Ramos (cell line): ENCODE data around the gene OTOGL.
"Not testable (repeated sequence)": the region's sequence is repeated elsewhere in the genome, so short reads cannot be mapped to it uniquely, and the experiment has no call there.

Experiments
- in situ Hi-C: fragments of 300-500 bp; cut with MboI; formaldehyde crosslinking; loops from one replicate; pipeline ENCODE4 v1.14.3; 2022; ENCODE audit warnings: low sequenced_read_pairs; ENCODE audit not compliant: unreplicated experiment

OTOGL gene

DNA sequence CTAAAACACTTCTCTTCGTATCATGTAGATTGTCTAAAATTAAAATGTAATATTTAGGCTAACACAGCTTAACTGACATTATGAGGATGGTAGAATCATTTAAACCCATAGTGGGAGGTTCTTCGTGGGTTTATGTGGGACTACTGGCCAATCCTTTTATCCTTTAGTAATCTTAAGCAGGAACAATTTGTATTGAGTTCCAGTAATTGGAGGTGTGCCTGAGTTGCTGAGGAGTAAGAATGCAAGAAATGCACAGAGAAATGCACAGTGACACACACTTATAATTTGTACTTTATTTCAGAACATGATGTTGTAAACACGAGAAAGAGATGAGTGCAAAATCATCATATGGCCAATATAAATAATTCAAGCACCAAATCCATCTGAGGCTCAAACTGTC, 22.3 kb downstream of the OTOGL start:
- in situ Hi-C loops = no loop called here

DNA sequence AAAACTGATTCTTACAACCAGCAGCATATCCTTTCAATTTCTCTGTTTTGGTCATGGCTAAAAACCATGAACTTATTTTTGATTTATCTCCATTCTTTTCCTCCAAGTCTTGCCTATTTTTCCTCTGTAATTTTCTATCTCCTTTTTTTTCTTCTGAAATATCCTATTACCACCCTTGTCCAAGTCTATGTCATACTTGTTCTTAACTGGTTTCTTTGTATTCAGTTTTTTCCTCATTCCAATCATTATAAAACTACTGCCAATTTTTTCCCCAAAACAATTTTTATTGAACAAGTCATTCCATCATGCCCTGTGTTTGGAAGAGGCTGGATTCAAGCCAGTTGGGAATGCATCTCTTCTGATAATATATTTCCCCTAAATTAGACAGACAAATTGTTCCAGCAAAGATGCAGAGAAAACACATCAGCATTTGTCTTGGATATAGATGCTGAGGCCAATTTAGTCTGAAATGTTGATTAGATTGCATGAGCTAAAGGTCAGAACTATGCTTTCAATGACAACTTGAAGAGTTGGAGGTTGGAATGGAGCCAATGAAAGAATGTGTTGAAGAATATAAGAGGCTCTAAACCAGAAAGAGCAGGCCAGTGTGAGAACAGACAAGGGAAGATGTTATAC, 30.7 kb downstream of the OTOGL start:
- in situ Hi-C loops = no loop called here

GRCh38 chr12:80135624-80136023, 36.3 kb downstream of the OTOGL start:
- in situ Hi-C loops = no loop called here

DNA sequence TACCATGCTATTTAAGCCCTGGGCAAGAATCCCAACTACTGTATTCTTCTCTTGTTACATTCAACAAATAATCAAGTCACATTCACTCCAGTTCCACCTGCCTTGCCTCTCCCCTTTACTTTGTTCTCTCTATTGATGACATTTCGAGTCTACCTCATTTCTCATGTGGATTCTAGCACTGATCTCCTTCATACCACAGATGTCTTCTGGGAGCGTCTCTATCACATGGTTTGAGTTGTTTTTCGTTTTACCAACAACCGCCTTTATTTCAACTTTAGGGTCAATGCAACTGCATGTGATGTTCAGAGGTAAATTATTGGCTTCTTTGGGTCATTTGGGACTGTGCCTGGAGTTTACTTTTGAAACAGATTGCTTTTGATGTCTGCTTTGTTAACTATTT, 40.7 kb downstream of the OTOGL start:
- in situ Hi-C loops = no loop called here

GRCh38 chr12:80142640-80143039, 43.3 kb downstream of the OTOGL start:
- in situ Hi-C loops = no loop called here

DNA sequence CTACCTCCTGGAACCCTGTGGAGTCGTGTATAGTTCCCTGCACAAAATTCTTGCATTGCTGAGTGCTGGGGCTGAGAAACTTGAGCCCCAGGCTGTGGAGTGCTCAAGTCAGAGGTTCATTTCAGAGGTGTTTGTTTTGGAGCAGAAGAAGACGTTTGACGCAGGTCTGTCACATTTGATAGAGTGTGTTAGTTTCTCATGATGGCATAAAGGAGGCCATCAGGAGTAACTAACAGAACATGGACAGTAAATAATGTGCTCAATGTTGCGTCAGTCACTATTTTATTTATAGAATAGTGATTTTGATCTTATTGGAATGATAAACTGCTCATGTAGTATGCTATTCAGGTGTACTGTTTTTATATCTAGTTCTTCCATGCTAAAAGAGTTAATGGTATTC, 44.2 kb downstream of the OTOGL start:
- in situ Hi-C loops = no loop called here

DNA sequence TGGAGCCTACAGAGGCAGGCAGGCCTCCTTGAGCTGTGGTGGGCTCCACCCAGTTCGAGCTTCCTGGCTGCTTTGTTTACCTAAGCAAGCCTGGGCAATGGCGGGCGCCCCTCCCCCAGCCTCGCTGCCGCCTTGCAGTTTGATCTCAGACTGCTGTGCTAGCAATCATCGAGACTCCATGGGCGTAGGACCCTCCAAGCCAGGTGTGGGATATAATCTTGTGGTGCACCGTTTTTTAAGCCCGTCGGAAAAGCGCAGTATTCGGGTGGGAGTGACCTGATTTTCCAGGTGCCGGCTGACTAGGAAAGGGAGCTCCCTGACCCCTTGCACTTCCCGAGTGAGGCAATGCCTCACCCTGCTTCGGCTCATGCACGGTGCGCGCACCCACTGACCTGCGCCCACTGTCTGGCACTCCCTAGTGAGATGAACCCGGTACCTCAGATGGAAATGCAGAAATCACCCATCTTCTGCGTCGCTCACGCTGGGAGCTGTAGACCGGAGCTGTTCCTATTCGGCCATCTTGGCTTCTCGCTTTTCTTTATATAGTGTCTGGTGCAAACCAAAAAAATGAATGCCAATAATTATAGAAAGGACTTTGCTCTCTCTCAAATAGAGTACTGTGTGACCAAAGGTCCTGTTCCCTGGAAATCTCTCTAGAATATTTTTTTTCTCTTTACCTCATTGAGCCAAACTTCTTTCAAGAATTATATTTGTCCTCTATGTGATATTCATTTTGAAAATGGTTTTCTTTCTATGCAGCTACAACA, 50.4 kb downstream of the OTOGL start:
- in situ Hi-C loops = not testable (repeated sequence)

DNA sequence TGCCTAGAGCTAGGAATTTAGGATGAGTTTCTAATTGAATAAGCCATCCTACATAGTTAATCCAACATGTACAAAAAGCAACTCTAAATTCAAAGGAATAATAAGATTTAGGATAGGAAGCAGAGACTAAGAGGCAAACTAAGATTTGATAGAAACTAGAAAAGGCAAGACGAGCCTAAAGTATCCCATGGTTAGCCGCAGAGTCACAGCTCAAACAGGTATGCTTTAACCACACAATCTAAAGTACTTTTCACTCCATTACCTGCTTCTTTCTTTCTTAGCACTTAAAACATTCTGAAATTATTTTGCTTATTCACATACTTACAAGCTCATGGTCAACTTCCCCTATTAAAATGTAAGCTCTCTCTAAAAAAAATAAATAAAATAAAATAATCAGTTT, 51.8 kb downstream of the OTOGL start:
- in situ Hi-C loops = no loop called here

GRCh38 chr12:80154261-80154660, 54.9 kb downstream of the OTOGL start:
- in situ Hi-C loops = no loop called here

GRCh38 chr12:80156306-80156705, 57.0 kb downstream of the OTOGL start:
- in situ Hi-C loops = no loop called here

GRCh38 chr12:80157645-80158044, 58.3 kb downstream of the OTOGL start:
- in situ Hi-C loops = no loop called here

DNA sequence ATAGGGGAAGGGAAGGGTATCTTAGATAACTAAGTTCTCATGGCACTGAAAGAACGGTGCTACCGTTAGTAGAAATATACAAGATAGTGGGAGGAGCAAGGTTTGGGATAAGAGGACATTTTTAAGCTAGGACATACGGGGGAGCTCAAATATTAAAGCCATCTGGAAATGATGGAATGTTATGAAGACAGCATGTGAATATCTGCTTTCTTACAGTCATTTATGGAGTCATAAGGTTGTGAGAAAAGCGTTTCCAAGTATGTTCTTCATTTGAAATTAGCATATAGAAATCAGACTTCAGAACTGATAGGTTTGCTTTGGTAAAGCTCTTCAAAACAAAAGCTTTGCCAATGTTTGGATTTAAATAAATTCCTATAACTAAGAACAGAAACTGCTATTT, 62.3 kb downstream of the OTOGL start:
- in situ Hi-C loops = no loop called here

DNA sequence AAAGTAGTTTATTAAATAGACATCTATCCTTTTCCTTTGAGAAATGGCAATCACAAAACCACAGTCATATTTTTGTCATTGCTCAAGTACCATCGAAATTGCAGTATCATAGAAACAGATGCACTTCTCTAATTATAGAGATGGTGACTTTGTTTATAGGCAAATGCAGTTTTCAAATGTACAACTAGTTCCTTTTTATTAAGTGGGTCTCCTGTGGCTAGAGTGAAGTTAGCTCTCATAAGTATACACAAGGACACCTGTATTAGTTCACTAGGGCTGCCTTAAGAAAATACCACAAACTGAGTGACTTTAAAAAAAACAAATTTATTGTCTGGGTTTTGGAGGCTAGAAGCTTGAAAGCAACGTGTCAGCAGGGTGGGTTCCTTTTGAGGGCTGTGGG, 62.8 kb downstream of the OTOGL start:
- in situ Hi-C loops = no loop called here

- in situ Hi-C loops = no loop called here
Measured at GRCh38 chr12:80165746-80166145, 66.4 kb downstream of the OTOGL start.

DNA sequence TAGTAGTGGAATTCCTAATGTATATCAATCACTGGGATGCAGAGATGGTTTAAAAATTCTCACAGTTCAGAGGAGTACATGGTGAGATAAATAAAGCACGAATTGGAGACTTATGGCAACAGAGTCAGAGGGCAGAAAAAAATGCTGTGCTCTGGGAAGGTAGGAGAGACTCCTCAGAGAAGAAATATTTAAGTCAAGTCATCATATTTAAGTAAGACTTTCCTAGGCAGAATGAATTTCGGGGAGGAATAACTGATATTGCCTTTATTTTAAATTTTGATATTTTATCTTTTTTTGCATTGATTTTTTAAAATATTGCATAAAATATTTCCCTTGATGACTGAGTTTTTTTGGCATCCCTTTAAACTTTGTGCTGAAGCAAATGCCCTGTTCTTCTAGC, 67.4 kb downstream of the OTOGL start:
- in situ Hi-C loops = no loop called here

DNA sequence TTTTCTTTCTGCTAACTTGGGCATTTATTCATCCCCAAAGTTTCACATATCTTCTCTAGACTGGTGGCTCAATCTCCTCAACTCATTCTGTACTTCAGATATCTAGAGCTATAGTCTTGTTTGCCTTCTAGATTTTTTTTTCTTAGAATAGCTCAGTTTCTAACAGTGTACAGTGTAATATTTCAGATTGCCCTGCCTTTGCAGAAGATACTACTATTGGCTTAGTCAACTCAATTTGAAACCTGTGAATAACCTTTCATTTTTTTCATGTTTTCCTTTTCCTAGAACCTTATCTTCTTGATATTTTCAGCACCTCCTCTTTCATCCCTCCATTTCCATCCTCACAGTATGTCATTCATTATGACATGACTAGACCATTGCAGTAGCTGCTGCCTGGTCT, 69.6 kb downstream of the OTOGL start:
- in situ Hi-C loops = no loop called here

DNA sequence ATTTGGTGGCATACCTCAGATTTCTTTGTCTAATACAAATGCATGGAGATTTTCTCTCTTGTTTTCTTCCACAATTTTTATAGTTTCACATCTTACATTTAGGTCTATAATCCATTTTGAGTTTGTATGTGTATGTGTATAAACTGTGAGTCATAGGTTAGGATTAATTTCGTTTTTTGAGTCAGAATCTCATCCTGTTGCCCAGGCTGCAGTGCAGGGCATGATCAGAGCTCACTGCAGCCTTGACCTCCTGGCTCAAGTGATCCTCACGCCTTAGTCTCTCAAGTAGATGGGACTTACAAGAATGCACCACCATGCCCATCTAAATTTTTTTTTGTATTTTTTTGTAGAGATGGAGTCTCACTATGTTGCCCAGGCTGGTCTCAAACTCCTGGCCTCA, 71.6 kb downstream of the OTOGL start:
- in situ Hi-C loops = no loop called here

- in situ Hi-C loops = no loop called here
Measured at GRCh38 chr12:80173083-80173864, 73.9 kb downstream of the OTOGL start.

- in situ Hi-C loops = no loop called here
Measured at GRCh38 chr12:80175307-80175930, 76.1 kb downstream of the OTOGL start.

DNA sequence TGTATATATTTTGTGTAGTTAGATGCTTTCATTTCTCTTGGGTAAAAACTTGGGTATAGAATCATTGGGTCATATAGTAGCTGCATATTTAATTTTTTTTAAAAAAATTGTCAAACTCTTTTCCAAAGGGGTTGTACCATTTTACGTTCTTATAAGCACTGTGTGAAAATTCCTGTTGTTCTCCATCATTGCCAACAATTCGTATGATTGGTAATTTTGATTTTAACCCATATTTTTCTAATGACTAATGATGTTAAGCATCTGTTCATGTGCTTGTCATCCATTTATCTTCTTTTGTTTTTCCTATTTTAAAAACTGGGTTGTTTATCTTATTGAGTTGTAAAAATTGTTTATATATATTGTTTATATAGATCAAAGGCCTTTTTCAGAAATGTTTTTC, 77.4 kb downstream of the OTOGL start:
- in situ Hi-C loops = no loop called here

DNA sequence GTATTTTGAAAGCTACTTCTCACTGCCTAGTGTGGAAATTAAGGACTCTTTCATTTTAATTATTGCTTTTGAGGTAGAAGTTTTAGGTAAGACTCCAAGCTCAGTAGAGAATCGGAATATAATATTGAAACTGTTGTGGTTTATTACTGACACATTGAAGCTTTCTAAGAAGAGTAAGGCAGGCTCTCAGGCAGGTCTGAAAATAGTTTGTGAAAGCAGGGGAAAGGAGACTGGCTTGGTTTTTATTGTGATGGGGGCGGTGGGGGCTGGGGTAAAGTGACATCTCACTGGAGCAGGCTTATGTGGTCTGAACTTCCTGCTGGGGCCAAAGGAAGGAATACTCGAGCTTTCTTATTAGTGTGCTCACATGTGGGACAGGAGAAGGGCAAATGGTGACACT, 79.5 kb downstream of the OTOGL start:
- in situ Hi-C loops = no loop called here
